ENCODE data around the gene TRIM33.
"Not testable (repeated sequence)": the region's sequence is repeated elsewhere in the genome, so short reads cannot be mapped to it uniquely, and the experiment has no call there.

The TRIM33 gene

DNA sequence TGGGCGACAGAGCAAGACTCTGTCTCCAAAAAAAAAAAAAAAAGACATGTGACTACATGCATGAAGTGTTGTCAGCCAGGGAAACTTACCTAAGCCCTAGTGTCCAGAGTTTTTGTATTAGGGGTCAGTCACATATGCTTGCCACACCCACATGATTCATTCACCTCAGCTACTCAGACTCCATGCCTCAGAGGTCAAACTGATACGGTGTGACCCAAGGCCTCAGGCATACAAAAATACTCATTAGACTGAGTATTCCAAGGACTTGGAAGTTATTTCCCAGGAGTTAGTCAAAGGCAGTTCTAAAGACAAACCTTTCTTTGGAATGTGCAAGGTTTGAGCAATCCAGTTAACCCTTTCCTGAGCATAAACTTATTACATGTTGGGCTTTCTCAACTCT is 6.3 kb upstream of the TRIM33 start:
- no peak for DNase-seq
- in situ Hi-C loops (cut with MboI; ENCODE audit: low pct_unique_long_range_greater_than_20kb, low sequenced_read_pairs): no loop called here

DNA sequence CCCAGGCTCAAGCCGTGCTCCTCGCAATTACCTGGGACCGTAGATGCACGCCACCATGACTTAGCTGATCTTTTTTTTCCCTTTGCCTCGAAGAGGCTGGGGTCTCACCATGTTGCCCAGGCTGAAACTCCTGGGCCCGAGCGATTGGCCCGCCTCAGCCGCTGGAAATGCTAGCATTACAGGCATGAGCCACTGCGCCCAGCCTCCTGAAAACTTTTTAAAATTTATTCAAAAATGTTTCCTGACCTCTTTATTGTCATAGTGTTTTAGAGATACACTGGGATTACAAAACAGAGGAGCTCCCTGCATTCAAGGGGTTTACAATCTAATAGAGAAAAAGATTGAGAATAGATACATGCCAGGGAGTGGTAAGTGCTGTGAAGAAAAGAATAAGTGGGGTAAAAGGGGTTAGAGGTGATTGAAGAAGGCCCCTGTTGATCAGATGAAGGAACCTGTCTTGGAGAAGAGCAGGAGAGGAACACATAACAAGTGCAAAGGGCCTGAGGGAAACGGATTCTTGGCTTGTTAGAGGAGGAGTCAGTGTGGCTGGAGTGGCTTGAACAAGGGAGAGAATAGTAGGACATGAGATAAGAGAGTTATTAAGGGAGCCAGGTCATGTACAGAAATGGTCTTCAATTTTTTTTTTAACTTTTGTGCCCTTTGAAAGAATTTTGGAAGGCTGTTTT is 1.7 kb upstream of the TRIM33 start:
- in situ Hi-C loops (cut with MboI; ENCODE audit: low pct_unique_long_range_greater_than_20kb, low sequenced_read_pairs): no loop called here
- no peak for DNase-seq

DNA sequence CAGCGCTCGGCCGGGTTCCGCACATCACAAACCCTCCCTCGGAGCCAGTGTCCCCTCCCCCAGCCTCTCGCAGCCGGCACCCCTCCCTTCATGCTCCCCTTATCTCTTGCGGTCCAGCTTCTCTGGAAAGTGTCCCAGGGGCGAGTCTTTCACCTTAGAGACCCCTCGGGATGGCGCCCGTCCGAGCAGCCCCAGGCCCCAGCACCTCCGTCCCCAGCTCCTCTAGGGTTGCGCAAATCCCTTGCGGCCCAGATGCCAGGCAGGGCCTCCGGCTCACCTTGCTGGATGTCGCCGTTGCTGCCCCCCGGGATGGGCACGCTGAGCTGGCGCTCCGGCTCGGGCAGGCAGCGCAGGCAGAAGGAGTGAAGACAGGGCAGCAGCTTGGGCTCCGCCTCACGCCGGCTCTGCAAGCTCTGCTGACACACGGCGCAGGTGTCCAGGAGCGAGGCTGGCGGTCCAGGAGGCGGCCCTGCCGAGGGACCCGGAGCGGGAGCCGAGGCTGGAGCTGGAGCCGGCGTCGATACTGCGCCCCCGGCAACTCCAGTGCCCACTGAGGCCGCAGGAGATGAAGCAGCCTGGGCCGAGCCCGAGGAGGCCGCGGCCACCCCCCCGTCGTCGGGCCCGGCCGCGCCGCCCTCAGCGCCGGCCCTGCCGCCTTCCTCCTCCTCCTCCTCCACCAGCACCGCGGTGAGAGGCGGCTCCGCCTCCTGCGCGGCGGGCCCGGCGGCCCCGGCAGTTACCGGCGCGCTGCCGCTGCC is 550 bp downstream of the TRIM33 start:
- DNase-seq: peak; percentile 62
- in situ Hi-C loops (cut with MboI; ENCODE audit: low pct_unique_long_range_greater_than_20kb, low sequenced_read_pairs): no loop called here

DNA sequence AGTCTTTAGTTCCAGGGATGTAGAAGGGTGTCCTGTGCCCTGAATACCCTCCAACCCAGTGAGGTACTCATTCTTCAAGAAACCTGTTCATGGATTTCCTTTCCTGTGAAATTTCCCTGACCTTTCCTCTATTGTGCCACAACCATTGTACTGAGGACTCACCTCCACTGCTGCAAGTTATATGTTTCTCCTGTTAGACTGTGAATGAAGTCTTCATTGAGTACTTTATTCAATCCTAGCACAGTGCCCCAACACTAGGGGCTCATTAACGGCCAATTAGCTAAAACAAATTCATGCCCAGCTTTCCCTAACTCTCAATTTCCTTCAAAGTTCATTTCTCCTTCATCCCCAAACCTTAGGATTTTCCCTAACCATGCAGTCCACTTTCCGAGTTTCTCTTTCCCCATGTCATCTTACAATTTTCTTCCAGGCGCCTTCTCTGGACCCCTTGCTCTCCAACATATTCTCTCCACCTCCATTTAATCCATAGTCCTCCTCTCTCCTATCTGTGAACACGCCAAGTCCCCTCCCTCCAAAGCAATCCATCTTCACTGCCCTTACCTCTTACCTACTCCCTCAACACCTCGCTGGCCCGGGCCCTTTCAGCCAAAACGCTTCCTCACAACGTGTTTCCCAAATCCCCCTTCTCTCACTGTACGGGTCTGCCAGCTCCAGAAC is 1.3 kb downstream of the TRIM33 start:
- no peak for DNase-seq
- in situ Hi-C loops (cut with MboI; ENCODE audit: low pct_unique_long_range_greater_than_20kb, low sequenced_read_pairs): no loop called here

DNA sequence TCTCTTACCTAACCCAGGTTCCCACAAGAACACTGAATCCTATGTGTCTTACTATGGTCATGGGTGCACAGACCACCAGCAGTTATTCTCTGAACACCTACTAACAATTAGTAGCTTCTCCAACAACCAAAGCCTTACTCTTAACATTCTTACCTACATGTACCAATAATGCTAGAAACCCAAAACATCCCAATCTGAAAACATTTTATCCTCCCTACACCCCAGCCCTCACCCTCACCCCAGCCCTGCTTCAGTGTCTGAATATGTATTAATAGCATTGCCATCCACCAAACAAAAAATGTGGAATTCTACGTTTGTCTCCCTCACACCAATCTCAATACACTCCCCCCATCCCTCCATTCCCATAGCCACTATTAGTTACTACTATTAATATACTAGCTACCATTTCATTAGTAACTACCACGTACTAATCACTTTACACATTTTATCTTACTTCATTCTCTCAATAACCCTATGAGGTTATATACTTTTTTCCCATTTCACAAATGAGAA is 2.6 kb downstream of the TRIM33 start:
- in situ Hi-C loops (cut with MboI; ENCODE audit: low pct_unique_long_range_greater_than_20kb, low sequenced_read_pairs): no loop called here
- no peak for DNase-seq

DNA sequence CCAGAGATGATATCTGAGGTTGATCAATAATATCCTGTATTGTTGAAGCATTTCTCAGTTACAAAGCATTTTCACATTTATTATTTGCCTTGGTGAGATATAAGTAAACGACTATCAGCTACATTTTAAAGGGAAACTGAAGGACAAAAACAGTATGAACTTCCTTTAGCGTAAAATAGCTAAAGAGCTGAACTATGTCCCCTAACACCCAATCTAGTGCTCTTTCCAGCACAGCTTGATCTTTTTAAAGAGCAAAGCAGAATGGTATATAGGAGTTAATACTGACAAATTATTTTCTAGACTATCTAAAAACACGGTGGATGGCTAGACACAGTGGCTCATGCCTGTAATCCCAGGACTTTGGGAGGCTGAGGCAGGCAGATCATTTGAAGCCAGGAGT is 3.5 kb downstream of the TRIM33 start:
- DNase-seq: no peak
- in situ Hi-C loops (cut with MboI; ENCODE audit: low pct_unique_long_range_greater_than_20kb, low sequenced_read_pairs): no loop called here

DNA sequence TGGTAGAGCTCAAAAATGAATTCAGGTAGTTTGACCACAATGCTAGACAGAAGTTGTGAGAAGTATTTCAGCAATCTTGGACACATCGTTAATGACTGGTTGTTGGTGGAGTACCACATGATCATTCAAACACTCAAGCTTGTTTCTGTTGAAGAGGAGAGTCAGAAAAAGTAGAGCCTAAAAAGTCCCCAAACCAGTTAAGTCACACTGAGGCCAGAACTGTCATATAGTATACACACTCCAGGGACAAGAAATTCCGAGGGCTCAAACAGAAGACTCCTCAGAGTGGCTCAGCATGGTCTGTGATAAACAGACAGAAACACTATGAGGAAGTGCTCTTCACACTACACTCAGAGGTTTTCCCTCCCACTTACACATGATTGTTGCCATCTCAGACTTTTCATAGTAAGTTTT is 5.8 kb downstream of the TRIM33 start:
- DNase-seq: peak; percentile 63
- in situ Hi-C loops (cut with MboI; ENCODE audit: low pct_unique_long_range_greater_than_20kb, low sequenced_read_pairs): no loop called here

DNA sequence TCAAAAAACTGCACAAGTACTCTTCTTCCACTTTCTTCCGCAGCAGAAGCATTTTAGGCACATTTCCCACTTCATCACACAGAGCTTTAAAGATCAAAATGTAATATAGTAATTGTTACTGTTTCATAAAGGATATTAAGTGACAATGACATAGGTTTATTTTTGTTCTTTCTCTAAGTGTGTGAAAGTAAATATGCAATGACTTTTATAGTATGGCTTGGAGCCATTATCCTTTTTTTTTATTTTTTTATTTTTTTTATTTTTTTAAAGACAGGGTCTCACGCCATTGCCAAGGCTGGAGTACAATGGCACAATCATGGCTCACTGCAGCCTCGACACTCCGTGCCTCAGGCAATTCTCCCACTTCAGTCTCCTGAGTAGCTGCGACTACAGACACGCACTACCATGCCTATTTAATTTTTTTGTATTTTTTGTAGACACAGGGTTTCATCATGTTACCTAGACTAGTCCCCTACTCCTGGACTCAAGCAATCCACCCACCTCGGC is 7.0 kb downstream of the TRIM33 start:
- no peak for DNase-seq
- in situ Hi-C loops (cut with MboI; ENCODE audit: low pct_unique_long_range_greater_than_20kb, low sequenced_read_pairs): no loop called here

DNA sequence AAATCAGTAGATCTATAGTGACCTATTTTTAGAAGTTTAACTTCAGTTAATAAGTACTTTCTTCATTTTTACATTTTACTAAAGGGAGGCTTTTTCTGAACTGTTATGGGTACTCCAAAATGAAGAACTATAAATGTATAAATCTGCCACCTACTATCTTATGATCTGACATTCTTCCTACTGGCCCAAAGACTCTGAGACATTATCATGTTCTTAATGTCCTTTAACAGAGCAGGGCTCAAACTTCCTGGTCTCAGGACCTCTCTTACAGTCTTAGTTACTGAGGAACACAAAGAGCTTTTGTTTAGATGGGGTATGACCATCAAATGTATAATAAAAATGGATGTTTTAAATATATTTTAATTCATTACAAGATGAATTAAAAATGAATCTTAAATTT is 8.9 kb downstream of the TRIM33 start:
- no peak for DNase-seq
- in situ Hi-C loops (cut with MboI; ENCODE audit: low pct_unique_long_range_greater_than_20kb, low sequenced_read_pairs): no loop called here

DNA sequence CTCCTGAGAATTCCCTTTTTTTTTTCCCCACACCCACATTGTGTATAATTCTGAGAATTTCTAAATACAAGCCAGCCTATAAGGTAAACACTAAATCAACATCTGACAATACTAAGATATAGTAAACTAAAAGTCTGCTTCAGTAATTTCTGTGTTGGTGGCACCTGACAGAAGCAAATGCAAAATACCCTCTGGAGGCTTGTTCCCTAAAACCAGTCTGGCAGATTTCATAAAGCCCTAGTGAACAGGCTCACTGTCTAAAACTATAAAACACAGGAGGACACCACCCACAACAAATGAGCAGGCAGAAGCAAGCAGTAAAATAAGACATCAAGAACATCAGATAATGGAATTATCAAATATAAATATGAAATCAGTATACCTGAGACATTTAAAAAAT is 11.5 kb downstream of the TRIM33 start:
- in situ Hi-C loops (cut with MboI; ENCODE audit: low pct_unique_long_range_greater_than_20kb, low sequenced_read_pairs): no loop called here
- DNase-seq: no peak

DNA sequence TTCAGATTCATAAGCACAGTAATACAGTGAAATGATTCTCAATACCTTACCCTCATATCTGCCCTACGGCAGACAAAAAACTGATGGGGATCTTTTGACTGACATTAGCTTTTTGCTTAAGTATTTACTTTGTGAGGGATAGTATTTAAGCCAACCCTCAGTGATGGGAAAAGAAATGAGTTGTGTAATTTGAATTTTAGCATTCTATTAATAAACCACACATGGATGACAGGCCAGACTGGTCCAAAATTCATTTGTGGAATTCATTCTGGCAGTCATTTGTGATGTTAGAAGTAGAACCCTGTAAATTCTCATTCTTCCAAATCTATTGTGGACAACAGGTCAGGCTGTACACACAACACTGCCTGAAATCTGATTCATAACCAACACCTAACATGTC is 14.9 kb downstream of the TRIM33 start:
- DNase-seq: no peak
- in situ Hi-C loops (cut with MboI; ENCODE audit: low pct_unique_long_range_greater_than_20kb, low sequenced_read_pairs): no loop called here

DNA sequence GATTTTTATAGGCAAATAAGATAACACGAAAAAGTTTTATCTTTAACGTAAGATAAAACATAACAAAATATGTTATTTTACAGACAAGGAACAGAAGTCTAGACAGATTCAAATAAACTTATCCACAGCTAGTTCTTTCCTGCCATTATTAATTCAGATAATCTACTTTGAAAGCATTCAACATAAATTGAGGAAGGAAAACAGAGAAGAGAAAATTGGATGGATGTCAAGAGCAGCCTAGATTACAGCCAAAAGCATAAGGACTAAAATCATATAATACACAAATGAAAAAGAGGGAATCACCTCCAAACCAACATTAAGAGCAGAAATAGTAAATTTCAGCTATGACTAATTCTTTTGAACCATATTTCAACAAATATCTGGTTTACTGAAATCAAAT is 15.5 kb downstream of the TRIM33 start:
- DNase-seq: no peak
- in situ Hi-C loops (cut with MboI; ENCODE audit: low pct_unique_long_range_greater_than_20kb, low sequenced_read_pairs): no loop called here

DNA sequence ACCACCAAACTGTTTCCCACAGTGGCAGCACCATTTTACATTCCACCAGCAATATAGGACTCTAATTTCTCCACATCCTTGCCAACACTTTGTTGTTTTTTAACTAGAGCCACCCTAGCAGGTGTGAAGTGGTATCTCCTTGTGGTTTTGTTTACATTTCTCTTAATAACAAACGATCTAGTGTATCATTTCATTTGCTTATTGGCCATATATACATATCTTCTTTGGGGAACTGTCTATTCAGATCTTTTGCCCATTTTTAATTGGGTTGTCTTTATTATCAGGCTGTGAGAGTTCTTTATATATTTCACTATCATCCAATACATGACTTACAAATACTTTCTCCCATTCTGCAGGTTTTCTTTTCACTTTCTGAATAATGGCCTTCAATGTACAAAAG is 18.0 kb downstream of the TRIM33 start:
- no peak for DNase-seq
- in situ Hi-C loops (cut with MboI; ENCODE audit: low pct_unique_long_range_greater_than_20kb, low sequenced_read_pairs): no loop called here

DNA sequence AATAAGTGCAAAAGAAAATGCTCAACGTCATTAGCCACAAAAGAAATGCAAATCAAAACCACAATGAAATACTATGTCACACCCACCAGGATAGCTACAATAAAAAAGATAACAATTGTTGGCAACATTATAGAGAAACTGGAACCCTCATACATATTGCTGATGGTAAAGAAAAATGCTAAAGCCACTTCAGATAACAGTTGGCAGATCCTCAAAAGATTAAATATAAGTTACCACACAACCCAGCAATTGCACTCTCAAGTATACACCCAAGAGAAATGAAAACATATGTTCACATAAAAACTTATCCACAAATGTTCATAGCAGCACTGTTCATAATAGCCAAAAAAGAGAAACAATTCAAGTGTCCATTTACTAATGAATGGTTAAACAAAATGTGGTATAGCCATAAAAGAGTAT is 20.7 kb downstream of the TRIM33 start:
- DNase-seq: no peak
- in situ Hi-C loops (cut with MboI; ENCODE audit: low pct_unique_long_range_greater_than_20kb, low sequenced_read_pairs): no loop called here

DNA sequence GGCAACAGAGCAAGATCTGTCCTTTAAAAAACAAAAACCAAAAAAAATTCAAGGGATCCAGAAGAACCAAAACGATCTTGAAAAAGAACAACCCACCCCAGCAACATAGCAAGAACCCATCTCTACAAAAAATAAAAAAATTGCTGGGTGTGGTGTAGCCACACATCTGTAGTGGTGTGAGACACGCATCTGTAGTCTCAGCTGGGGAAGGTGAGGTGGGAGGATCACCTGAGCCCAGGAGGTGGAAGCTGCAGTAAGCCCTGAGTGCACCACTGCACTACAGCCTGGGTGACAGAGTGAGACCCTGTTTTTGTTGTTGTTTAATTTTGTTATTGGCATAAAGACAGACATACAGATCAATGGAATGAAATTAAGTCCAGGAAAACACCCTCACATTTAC is 22.3 kb downstream of the TRIM33 start:
- in situ Hi-C loops (cut with MboI; ENCODE audit: low pct_unique_long_range_greater_than_20kb, low sequenced_read_pairs): no loop called here
- DNase-seq: no peak

DNA sequence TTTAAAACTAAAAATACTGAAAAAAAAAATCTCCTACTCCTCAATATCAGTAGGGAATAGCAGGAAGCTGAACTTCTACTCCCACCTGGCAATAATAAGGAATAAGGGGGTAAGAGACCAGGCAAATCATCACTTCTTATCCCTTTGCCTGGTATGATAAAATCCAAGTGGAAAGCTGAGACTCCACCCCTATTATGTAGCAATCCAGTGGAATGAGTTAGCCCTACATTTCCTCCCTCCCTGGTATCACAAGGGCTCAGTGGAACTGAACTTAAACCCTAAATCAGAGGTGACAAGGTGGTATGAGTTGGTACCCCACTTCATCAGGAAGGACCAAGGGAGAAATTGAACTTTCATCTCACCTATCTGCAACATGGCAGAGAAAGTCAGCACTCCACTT is 25.7 kb downstream of the TRIM33 start:
- DNase-seq: no peak
- in situ Hi-C loops (cut with MboI; ENCODE audit: low pct_unique_long_range_greater_than_20kb, low sequenced_read_pairs): no loop called here

DNA sequence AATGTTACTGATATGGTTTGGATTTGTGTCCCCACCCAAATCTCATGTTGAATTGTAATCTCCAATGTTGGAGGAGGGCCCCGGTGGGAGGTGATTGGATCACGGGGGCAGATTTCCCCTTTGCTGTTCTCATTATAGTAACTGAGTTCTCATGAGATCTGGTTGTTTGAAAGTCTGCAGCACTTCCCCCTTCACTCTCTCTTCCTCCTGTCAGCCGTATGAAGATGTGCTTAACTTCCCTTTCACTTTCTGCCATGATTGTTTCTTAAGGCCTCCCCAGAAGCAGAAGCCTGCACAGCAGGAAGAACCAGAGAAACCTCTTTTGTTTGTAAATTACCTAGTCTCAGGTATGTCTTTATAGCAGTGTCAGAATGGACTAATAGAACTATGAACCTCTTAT is 28.4 kb downstream of the TRIM33 start:
- in situ Hi-C loops (cut with MboI; ENCODE audit: low pct_unique_long_range_greater_than_20kb, low sequenced_read_pairs): no loop called here
- peak; percentile 83 for DNase-seq

DNA sequence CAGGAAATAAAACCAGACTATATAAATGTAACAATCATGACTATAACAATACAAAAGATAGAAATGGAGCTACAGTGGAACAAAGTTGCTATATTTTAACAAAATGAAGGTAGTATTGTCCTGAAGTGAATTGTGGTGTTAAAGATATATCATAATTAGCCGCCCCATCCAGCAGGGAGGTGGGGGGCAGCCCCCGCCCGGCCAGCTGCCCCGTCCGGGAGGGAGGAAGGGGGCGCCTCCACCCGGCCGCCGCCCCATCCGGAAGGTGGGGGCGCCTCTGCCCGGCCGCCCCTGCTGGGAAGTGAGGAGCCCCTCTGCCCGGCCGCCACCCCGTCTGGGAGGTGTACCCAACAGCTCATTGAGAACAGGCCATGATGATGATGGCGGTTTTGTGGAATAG is 31.4 kb downstream of the TRIM33 start:
- in situ Hi-C loops (cut with MboI; ENCODE audit: low pct_unique_long_range_greater_than_20kb, low sequenced_read_pairs); DNase-seq: not testable (repeated sequence)

DNA sequence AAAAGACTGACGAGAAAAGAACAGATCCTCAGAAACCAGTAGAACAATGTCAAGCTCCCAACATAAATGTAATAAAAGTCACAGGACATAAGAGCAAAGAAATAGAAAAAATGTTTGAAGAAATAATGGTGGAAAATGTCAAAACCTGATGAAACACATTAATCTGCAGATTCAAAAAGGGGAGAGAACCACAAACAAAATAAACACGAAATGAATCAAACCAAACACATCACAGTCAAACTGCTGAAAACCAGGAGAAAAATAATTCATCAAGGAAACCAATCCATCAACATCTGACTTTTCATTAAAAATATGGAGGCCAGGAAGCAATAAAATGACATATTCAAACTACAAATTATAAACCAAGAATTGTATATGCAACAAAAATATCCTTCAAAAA is 31.9 kb downstream of the TRIM33 start:
- no peak for DNase-seq
- in situ Hi-C loops (cut with MboI; ENCODE audit: low pct_unique_long_range_greater_than_20kb, low sequenced_read_pairs): no loop called here

DNA sequence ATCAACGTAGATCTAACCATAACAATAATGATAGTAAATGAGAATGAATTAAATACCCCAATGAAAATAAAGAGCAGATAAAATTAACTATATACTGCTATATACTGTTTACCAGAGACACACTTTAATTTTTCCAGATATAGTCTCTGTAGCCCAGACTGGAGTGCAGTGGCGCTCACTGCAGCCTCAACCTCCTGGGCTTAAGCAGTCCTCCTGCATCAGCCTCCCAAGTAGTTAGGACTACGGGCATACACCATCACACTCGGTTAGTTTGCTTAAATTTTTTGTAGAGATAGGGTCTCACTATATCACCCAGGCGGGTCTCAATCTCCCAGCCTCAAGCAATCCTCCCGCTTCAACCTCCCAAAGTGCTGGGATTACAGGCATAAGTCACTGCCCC is 37.2 kb downstream of the TRIM33 start:
- in situ Hi-C loops (cut with MboI; ENCODE audit: low pct_unique_long_range_greater_than_20kb, low sequenced_read_pairs): no loop called here
- DNase-seq: no peak

All from KBM-7 (cell line).